Frontal cortex (tissue), 4 donors: ENCODE measurements around the gene IL1A. TPM values are rescaled to one million over a fixed set of nuclear protein-coding genes. Genes with fewer than 3 reads are reported as not detected.
A peak's percentile ranks its signal among the peaks of the same experiment; 100 is the strongest.

Source experiments
- DNase-seq, 2 donors: peaks; one replicate each; pipeline ENCODE4 v3.0.0; 2012; ENCODE audit warnings: low spot score in 2 of 2
- FAIRE-seq: peaks from 2 replicates; lab custom pipeline; 2012; peaks lifted over from hg19 to GRCh38; lab: Jason Lieb, UNC
- total RNA-seq: library from RNA; depleted of rRNA; stranded (reverse); fragments of >200 nt; gene quantifications from one replicate; pipeline ENCODE4 v1.2.3, GENCODE V29; 2014
- donor health status: control.
- donor health status: control.
- donor health status: control.

The IL1A gene
- total RNA-seq, 1 donor from 2014 or later: 0.41 TPM

DNA sequence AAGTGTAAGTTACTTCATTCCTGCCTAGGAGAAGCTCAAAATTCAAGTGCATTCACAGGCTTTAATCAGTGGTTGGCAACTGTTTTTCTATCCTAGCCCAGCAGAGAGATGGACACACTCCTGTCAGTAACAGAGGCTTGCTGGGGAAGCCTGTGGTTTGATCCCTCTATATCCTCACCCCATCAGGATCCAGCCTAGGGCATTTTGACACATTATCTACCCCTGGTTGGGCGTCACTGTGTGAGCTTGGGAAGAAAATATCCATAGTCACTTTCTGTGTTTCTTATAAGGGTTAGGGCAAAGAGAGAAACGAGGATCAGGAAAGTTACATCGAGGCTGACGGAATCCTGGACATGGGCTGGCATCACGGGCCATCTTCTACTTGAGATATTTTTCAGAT lies 53.5 kb downstream of the IL1A start:
- FAIRE-seq (no peak), DNase-seq (no peak)

DNA sequence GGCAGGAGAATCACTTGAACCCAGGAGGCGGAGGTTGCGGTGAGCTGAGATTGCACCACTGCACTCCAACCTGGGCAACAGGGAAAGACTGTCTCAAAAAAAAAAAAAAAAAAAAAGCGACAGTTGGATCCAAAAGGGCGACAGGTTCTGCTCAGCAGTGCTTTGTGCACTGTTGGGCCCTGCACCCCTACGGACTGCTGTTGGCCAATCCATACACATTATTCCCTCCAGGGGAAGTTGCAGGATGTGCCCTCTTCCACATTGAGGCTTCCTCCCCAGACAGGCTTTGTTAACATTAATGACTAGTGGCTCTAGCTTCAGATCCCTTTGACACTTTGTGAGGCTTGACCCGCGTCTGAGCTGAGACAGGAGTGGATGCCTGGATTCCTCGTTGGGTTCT lies 54.1 kb downstream of the IL1A start:
- FAIRE-seq (no peak), DNase-seq (no peak)

DNA sequence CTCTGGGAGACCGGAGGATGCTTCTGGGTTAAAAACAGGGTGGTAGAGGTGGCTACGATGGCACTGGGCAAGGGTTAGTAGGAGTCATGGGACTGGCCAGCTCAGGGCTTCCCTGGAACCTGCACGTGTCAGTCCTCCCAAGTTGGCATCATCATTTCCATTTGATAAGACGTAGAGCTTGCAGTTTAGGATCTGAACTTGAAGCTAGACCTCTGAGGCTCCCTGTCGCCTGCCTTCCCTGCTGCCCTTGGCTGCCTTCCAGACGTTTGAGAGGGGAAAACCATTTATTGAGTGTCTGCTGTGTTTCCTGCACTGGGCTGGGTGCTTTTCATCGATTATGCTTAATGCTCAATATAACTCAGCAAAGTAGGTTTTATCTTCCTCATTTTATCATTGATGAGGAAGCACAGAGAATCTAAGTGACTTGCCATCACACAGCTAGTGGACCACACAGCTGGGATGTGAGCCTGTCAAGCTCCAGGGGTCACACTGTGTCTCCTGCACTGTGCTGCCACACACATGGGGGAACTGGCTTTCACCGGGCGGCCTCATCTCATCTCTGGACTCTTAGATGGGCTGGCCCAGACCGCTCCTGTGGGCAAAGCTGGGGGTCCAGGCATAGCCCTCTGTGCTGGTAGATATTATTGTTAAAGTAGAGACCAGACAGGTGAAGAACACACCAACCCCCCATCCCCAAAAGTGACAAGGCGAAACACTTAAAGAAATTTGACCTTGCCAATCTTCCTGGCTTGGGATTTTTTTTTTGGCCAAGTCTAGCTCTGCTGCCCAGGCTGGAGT lies 55.7 kb downstream of the IL1A start:
- DNase-seq (no peak), FAIRE-seq (no peak)

DNA sequence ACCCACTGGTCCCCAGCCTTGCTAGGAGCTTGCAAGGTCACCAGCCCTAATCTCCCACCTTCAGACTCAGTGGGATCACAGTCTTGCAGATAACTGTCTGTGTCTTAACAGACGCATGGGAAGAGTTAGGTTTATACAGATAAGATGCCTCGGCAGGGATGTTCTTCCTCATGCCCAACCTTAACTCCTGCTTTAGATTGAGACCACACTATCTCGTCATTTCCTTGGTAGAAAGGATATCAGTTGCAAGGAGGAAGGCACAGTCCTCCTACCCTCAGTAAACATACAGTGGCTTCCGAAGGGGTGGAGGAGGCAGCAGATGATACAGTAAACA lies 56.3 kb downstream of the IL1A start:
- no peak for DNase-seq
- no peak for FAIRE-seq

DNA sequence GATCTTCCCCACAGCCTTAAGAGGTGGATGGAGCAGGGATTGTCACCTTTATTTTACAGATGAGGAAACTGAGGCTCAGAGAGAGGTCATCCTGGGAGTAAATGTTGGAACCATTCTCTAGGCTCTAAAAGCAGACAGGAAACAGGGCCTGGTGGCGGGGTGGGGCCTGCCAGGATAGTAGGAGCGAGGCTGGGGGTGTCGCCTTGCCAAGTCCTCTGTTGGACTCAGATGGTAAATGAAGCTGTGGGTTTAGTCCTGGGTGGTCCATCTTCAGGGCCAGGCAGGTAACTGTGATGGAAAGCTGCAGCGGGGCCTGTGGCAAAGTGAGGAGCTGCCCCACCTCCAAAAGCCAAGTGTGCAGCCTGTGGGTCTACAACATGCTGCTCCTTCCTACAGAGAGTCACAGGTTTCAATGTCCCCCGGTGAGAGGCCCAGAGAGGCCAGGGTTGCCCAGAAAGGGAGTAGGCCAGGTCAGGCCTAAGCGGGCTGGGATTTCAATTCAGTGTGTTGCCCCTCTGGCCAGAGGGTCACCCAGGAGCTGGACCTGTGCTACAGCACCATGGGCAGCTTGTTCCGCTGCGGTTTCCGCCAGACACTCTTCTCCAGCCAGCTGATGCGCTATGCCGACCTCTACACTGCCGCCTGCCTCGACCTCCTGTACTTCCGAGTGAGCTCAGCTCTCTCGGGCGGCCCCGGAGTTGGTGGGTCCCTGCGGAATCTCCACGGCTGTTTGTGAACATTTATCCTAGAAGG lies 56.8 kb downstream of the IL1A start:
- no peak for DNase-seq
- FAIRE-seq: no peak

DNA sequence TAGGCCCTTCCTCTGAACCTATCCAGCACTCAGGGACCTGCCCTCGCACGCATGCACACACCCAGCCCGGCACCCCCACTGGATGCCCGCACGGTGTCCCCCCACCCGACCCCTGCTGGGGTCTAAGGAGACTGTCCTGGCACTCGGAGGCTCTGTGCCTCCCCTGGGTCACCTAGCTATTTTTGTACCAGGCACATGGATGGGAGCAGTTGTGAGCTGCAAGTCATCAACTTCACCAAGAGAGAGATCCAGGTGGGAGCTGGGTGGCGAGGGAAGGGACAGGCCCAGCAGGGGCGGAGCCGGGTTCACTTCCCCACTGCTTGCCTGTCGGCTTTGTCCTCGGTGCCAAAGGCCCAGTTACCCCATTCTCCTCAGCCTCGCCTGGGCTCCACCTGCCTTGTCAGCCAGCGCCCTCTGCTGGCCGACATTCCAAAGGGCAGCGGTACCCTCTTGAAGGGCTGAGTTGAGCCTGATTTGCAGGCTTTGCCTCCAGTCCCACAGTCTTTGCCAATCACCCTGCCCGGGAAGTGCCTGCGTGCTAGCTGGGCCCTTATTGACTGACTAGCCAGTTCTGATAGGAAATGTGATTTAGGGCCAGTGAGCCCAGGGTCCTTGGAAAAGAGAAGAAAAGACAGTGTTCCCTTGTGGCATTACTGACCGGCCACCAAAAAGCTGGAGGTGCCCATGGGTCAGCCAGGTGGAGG lies 57.7 kb downstream of the IL1A start:
- DNase-seq (peak; percentile 76 to 95), FAIRE-seq (no peak)

DNA sequence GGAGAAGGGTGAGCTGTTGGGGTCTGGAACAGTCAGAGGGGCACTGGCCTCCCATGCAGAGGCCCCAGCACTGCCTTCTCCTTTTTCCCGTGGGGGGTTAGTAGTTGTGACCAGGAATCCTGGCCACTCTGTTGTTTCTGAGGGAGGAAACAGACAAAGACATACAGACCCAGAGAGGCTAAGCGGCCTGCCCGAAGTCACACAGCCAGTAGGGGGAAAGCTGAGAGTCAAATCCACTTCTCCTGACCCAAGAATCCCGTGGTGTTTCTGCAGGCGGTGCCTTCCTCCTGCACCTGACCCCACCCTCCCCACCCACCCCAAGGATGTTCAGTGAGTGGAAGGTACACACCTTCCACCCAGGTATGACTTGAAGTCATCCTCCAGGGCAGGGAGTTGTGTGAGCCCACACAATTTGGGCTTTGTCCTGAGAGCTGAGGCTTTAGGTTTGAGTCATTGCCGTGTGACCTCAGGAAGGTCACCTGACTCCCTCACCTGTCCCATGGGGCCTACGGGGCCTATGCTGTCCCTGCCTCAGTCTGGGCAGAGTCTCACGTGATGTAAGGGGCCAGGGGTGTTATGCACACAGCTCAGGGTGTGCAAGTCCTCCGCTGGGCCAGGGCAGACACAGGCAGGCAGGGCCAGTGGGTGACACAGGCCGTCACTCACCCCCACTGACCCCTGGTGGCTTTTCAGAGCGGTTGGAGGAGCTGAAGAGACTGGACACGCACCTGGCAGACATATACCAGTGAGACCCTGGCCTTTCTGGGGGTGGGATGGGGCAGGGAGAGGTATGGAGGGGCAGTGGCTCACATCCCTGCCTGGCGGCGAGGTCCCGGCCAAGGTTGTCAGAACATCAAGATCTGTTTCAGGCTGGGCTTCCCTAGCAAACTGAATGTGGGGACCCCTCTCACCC lies 58.5 kb downstream of the IL1A start:
- DNase-seq (no peak), FAIRE-seq (no peak)

DNA sequence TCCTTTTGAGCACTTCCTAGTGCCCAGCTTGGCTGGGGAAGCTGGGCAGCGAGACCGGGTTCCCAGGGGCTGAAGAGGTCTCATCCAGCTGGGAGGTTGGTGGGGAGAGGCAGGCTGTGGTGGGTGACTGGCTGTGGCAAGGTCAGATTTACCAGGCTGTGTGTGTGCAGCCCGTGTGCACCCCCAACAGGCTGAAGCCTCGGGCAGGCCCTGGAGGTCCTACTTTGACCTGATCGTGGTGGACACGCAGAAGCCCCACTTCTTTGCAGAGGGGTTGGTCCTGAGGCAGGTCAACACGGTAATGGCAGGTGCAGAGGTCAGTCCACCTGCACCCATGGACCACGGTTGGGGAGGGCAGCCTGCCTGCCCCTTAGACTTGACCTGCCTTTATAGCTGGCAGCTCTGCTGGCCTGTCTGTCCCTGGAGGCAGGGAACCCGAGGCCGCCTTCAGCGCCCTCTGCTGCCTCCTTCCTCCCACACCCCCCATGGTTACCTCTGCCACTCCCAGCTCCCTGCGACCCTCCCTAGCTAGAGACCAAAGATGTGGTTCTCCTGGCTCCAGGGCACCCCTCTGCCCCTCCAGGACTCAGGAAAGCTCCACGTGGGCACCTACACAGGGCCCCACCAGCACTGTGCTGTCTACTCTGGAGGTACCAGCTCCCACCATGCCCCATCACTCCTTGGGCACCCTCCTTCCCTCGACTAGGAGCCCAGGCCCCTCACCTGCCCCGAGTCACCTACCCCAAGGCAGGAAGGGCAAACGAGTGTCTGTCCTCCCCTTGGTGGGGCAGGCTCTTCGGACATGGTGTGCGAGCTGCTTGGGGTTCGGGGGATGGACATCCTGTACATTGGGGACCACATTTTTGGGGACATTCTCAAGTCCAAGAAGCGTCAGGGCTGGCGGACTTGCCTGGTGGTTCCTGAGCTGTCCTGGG lies 59.4 kb downstream of the IL1A start:
- DNase-seq (no peak), FAIRE-seq (no peak)

DNA sequence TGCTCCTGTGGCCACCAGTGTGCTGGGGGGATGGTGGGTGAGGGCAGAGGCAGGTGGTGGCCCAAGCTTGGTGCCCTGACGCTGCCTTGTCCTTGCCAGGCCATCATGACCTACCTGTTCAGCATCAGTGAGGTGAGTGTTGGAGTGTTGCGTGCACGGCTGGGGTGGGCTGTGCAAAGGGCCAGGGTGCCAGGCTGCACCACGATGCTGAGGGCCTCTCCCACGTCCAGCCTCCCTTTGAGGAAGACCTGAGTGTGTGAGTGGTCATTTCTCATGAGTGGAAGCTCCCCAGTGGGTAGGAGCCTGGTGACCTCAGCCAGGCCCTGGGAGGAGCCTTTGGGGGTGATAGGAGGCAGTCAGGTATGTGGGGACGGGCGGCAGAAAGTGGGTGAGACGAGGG lies 60.3 kb downstream of the IL1A start:
- no peak for FAIRE-seq
- no peak for DNase-seq

Other genes starting within 250 kb of the IL1A start
- 33.0 TPM for gene POLR1B, start 242.0 kb downstream of the IL1A start, total RNA-seq
- 3.3 TPM for gene CHCHD5, start 199.9 kb downstream of the IL1A start, total RNA-seq
- 21.6 TPM for gene SLC20A1, start 138.6 kb downstream of the IL1A start, total RNA-seq
- gene NT5DC4, start 63.5 kb downstream of the IL1A start, total RNA-seq: not detected
- gene CKAP2L, start 19.9 kb downstream of the IL1A start, total RNA-seq: 2.0 TPM
- gene IL1B, start 52.3 kb upstream of the IL1A start, total RNA-seq: 0.41 TPM
- not detected for gene IL37, start 126.7 kb upstream of the IL1A start, total RNA-seq
- under 0.01 TPM for gene IL36G, start 193.5 kb upstream of the IL1A start, total RNA-seq
- not detected for gene IL36A, start 221.0 kb upstream of the IL1A start, total RNA-seq